Chondrocyte (in vitro differentiated cells): ENCODE measurements around the gene ATP4A. TPM values are rescaled to one million over a fixed set of nuclear protein-coding genes. Genes with fewer than 3 reads are reported as not detected.
A peak's percentile ranks its signal among the peaks of the same experiment; 100 is the strongest.
"Not testable (repeated sequence)": the region's sequence is repeated elsewhere in the genome, so short reads cannot be mapped to it uniquely, and the experiment has no call there.

ENCODE experiments used
- DNase-seq: peaks from one replicate; pipeline ENCODE4 v3.0.0; 2021; ENCODE audit warnings: mixed read lengths, low spot score
- H3K27ac Mint-ChIP-seq: one replicate; pipeline ENCODE4 v1.8.0; 2021; ENCODE audit warnings: mild to moderate bottlenecking, moderate library complexity, mixed read lengths; ENCODE audit not compliant: unreplicated experiment
- H3K27me3 Mint-ChIP-seq: 2 replicates; pipeline ENCODE4 v1.8.0; 2021; ENCODE audit warnings: low read depth, mixed read lengths
- H3K36me3 Mint-ChIP-seq: 2 replicates; pipeline ENCODE4 v1.8.0; 2021; ENCODE audit warnings: low read depth, mixed read lengths
- H3K4me1 Mint-ChIP-seq: 2 replicates; pipeline ENCODE4 v1.8.0; 2021; ENCODE audit warnings: low read depth, mild to moderate bottlenecking, mixed read lengths
- H3K4me3 Mint-ChIP-seq: one replicate; pipeline ENCODE4 v1.8.0; 2021; ENCODE audit warnings: mild to moderate bottlenecking, moderate library complexity, mixed read lengths; ENCODE audit not compliant: unreplicated experiment
- H3K9me3 Mint-ChIP-seq: 2 replicates; pipeline ENCODE4 v1.8.0; 2021; ENCODE audit warnings: low read depth, mixed read lengths
- total RNA-seq: library from RNA; stranded (reverse); gene quantifications from 3 replicates; pipeline ENCODE4 v1.2.1, GENCODE V29; 2021
- TF ChIP-seq, protein P1 (sequence below): fragments of 200-600 bp; sonication (generic); IDR thresholded peaks from 2 replicates; pipeline ENCODE4 v1.5.0; 2021; ENCODE audit warnings: antibody characterized with exemption, mild to moderate bottlenecking, moderate library complexity

The ATP4A gene
- total RNA-seq, 1 donor from 2014 or later, result not detected

DNA sequence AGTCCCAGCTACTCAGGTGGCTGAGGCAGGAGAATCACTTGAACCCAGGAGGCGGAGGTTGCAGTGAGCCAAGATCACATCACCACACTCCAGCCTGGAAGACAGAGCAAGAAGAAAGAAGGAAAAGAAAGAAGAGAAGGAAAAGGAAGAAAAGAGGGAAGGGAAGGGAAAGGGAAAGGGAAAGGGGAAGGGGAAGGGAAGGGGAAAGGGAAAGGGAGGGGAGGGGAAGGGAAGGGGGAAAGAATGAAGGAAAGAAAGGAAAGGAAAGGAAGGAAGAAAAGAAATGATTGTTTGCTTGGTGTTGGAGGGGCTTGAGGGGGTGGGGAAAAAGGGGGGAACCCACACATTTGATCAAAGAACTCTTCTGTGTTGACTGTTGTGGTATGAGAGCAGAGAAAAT lies 32.5 kb upstream of the ATP4A start:
- H3K9me3 Mint-ChIP-seq, result no peaks in the 10 kb centered on the region
- no peak overlapping the region for H3K27ac Mint-ChIP-seq
- peaks cover 7% of the 10 kb centered on the region for H3K27me3 Mint-ChIP-seq
- TF ChIP-seq, protein P1, sequence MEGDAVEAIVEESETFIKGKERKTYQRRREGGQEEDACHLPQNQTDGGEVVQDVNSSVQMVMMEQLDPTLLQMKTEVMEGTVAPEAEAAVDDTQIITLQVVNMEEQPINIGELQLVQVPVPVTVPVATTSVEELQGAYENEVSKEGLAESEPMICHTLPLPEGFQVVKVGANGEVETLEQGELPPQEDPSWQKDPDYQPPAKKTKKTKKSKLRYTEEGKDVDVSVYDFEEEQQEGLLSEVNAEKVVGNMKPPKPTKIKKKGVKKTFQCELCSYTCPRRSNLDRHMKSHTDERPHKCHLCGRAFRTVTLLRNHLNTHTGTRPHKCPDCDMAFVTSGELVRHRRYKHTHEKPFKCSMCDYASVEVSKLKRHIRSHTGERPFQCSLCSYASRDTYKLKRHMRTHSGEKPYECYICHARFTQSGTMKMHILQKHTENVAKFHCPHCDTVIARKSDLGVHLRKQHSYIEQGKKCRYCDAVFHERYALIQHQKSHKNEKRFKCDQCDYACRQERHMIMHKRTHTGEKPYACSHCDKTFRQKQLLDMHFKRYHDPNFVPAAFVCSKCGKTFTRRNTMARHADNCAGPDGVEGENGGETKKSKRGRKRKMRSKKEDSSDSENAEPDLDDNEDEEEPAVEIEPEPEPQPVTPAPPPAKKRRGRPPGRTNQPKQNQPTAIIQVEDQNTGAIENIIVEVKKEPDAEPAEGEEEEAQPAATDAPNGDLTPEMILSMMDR, result no peak
- no peaks in the 10 kb centered on the region for H3K36me3 Mint-ChIP-seq
- H3K4me3 Mint-ChIP-seq, result no peak overlapping the region
- peaks cover 11% of the 10 kb centered on the region for H3K4me1 Mint-ChIP-seq
- no peak for DNase-seq

DNA sequence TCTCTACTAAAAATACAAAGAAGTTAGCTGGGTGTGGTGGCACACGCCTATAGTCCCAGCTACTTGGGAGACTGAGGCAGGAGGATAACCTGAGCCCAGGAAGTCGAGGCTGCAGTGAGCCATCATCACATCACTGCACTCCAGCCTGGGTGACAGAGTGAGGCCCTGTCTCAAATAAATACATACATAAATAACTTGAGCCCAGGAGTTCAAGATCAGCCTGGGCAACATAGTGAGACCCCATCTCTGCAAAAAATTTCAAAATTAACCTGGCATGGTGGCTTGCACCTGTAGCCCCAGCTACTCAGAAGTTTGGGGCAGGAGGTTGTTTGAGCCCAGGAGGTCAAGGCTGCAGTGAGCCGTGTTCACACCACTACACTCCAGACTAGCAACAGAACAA lies 31.6 kb upstream of the ATP4A start:
- DNase-seq, H3K4me3 Mint-ChIP-seq, H3K27me3 Mint-ChIP-seq, H3K36me3 Mint-ChIP-seq, H3K27ac Mint-ChIP-seq, H3K9me3 Mint-ChIP-seq: not testable (repeated sequence)
- peaks cover 11% of the 10 kb centered on the region for H3K4me1 Mint-ChIP-seq

DNA sequence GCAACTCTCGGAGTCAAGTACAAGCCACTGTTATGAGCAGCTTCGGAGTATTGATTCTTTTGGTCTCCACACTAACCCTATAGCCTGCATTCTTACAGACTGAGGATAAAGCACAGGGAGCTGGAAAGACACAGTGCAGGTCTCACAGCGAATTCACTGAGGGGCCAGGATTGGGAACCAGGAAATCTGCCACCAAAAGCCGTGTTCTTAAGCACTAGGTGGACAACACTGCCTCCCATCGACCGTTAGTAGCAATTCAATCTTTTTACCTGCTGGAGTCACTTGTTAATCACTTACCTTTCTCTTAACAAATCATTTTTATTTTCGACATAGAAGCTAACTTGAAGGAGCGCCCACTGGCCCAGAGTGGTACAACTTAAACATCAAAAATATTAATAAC lies 28.8 kb upstream of the ATP4A start:
- TF ChIP-seq, protein P1, result peak; percentile 75
- Mint-ChIP-seq H3K4me1 (peaks cover 3% of the 10 kb centered on the region), H3K9me3 (no peaks in the 10 kb centered on the region), H3K27ac (no peak overlapping the region), H3K36me3 (no peaks in the 10 kb centered on the region), H3K27me3 (peaks cover 6% of the 10 kb centered on the region), H3K4me3 (no peak overlapping the region)
- no peak for DNase-seq

- Mint-ChIP-seq H3K27me3 (peaks cover 9% of the 10 kb centered on the region), H3K4me1 (peaks cover 7% of the 10 kb centered on the region), H3K36me3 (no peaks in the 10 kb centered on the region), H3K27ac (no peak overlapping the region), H3K4me3 (no peak overlapping the region), H3K9me3 (no peaks in the 10 kb centered on the region)
- TF ChIP-seq, protein P1, result no peak
- no peak for DNase-seq
Measured at GRCh38 chr19:35590875-35591274, 27.4 kb upstream of the ATP4A start.

- DNase-seq, result no peak
- peaks cover 3% of the 10 kb centered on the region for H3K36me3 Mint-ChIP-seq
Measured at GRCh38 chr19:35587321-35587720, 23.9 kb upstream of the ATP4A start.

DNA sequence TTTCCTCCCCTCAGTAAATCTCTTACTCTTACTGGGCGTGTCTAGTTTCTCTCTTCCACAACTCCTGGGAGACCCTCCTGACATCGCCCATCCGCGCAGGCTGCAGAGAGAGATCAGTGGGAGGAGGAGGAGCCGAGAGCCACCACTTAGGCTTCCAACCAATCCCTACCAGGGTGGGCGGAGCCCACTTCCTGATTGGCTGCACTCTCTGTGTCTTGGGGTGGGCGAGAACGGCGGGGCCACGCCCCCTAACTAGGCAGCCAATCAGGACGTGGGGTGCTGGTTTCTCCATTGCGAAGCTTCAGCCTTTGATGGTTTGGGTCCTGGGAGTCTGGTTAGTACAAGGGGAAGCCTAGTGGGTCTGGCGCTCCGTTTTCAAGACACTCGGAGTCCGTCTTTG lies 22.4 kb upstream of the ATP4A start, which contains the start of gene PMIS2:
TSS of gene PMIS2 (plus strand) at position 326 of the 400 bp plus-strand sequence. CDS start 87 bp downstream, outside the sequence.
- no peak for DNase-seq
- TF ChIP-seq, protein P1, result no peak
- H3K9me3 Mint-ChIP-seq, result peaks cover 5% of the 10 kb centered on the region
- peaks cover 7% of the 10 kb centered on the region for H3K4me1 Mint-ChIP-seq
- H3K4me3 Mint-ChIP-seq, result no peak within 1 kb of the TSS
- H3K36me3 Mint-ChIP-seq, result peaks cover 3% of the 10 kb centered on the region
- peaks cover 28% of the 10 kb centered on the region for H3K27me3 Mint-ChIP-seq
- no peak within 1 kb of the TSS for H3K27ac Mint-ChIP-seq

More at GRCh38 chr19:35587321-35587720, 23.9 kb upstream of the ATP4A start:
- Mint-ChIP-seq H3K27ac (no peak overlapping the region), H3K4me3 (no peak overlapping the region), H3K4me1 (peaks cover 7% of the 10 kb centered on the region), H3K27me3 (peaks cover 25% of the 10 kb centered on the region), H3K9me3 (peaks cover 1% of the 10 kb centered on the region)
- TF ChIP-seq, protein P1, result no peak
